Measurements from ENCODE around the gene PRKCE. TPM values are rescaled to one million over a fixed set of nuclear protein-coding genes. Genes with fewer than 3 reads are reported as not detected.

PRKCE gene
- total and polyA plus RNA-seq, 7 donors: 3.0 to 22.8 (median 16.1) TPM

DNA sequence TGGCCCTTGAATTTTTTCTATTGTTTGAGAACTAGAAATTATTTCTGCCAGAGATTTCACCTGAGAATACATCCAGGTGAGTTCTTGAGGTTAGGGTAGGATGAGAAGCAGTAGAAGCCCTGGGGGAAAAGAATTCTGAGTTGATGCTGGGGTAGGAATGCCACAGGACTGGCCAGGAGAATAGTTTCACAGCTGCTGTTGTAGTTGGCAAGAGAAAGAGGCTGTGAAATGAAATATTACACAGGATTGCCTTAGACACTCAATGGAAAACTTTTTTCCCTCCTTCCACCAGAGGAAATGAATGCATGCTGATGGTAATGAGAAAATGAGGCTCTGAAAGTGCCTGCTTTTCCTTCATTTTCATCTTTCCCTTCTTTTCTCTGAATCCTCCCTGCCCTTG, 54.6 kb downstream of the PRKCE start:
- H3K4me1 ChIP-seq: peaks cover 37% of the 10 kb centered on the region
- TF ChIP-seq, protein P1, sequence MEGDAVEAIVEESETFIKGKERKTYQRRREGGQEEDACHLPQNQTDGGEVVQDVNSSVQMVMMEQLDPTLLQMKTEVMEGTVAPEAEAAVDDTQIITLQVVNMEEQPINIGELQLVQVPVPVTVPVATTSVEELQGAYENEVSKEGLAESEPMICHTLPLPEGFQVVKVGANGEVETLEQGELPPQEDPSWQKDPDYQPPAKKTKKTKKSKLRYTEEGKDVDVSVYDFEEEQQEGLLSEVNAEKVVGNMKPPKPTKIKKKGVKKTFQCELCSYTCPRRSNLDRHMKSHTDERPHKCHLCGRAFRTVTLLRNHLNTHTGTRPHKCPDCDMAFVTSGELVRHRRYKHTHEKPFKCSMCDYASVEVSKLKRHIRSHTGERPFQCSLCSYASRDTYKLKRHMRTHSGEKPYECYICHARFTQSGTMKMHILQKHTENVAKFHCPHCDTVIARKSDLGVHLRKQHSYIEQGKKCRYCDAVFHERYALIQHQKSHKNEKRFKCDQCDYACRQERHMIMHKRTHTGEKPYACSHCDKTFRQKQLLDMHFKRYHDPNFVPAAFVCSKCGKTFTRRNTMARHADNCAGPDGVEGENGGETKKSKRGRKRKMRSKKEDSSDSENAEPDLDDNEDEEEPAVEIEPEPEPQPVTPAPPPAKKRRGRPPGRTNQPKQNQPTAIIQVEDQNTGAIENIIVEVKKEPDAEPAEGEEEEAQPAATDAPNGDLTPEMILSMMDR (IDR thresholded peaks at IDR 0.05): no peak
- peak overlapping the region; percentile 20 for H3K27ac ChIP-seq
- H3K9me3 ChIP-seq: no peaks in the 10 kb centered on the region
- no peak overlapping the region for H3K4me3 ChIP-seq
- DNase-seq (no peak), ATAC-seq (peak in 1 of 4 donors; percentile 21)
- H3K36me3 ChIP-seq (ENCODE audit: insufficient read depth in 1 of 2, low read depth in 1 of 2): no peaks in the 10 kb centered on the region
- intact Hi-C loops (cut with DNase I): loop anchor here (2.0 to 5.0 kb wide), 2 partner anchors 54 to 55 kb away; partner anchors contain the start of gene PRKCE (in 2 of the 2)
- H3K27me3 ChIP-seq (ENCODE audit: insufficient read depth in 3 of 3, low read length in 2 of 3): no peaks in the 10 kb centered on the region

DNA sequence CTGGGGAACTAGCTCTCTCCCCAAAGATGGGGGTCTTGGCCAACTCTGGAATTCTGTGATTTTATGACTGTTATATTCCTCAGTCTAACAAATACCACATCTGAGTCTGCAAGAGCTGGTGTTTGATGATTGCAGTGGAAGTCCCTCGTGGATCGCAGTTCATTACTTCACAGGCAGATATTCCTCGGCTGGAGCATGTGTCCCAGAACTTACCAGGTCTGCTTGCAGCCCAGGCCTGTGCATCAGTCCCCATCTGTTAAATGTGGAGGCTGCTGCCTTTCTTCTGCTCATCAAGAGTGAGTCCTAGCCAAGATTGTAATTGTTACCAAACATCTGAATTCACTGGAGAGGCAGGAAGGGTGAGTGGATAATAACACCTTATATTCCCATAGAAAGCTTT, 55.5 kb downstream of the PRKCE start:
- Histone ChIP-seq H3K4me1 (peaks cover 47% of the 10 kb centered on the region), H3K27me3 (ENCODE audit: insufficient read depth in 3 of 3, low read length in 2 of 3) (no peaks in the 10 kb centered on the region), H3K9me3 (no peaks in the 10 kb centered on the region), H3K36me3 (ENCODE audit: insufficient read depth in 1 of 2, low read depth in 1 of 2) (no peaks in the 10 kb centered on the region), H3K4me3 (no peak overlapping the region), H3K27ac (no peak overlapping the region)
- TF ChIP-seq, protein P1 (IDR thresholded peaks at IDR 0.05): no peak
- intact Hi-C loops (cut with DNase I): loop anchor here (2.0 to 5.0 kb wide), 2 partner anchors 55 to 56 kb away; partner anchors contain the start of gene PRKCE (in 2 of the 2)
- ATAC-seq (no peak), DNase-seq (no peak)
- 80 to 92% (median 83%) methylated on average over 3 of the region's 3 CpGs for WGBS, 3 donors

DNA sequence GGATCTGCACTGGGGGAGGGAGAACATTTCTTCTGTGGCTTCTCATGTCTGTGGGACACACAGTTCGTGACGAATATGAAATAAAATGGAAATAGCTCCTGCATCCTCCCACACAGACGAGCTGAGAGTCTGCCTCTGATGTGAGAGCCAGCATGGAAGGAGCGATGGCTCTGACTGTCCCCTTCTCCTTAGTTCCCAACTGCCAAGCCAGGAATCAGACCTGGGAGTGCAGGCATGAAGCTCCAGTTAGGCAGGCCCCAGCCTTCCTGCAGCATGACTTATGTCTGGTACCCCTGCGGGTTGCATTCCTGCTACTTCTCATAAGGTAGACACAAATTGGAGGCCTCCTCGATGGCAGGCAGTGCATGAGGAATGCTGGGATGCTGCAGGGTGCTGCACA, 56.2 kb downstream of the PRKCE start:
- H3K4me3 ChIP-seq: no peak overlapping the region
- H3K4me1 ChIP-seq: peaks cover 49% of the 10 kb centered on the region
- no peak overlapping the region for H3K27ac ChIP-seq
- no peaks in the 10 kb centered on the region for H3K27me3 ChIP-seq (ENCODE audit: insufficient read depth in 3 of 3, low read length in 2 of 3)
- DNase-seq (no peak), ATAC-seq (no peak)
- intact Hi-C loops (cut with DNase I): loop anchor here (2.0 to 5.0 kb wide), 3 partner anchors 23 to 57 kb away; partner anchors contain the start of gene PRKCE (in 2 of the 2)
- TF ChIP-seq, protein P1 (IDR thresholded peaks at IDR 0.05): no peak
- H3K9me3 ChIP-seq: no peaks in the 10 kb centered on the region
- 90 to 91% (median 90%) methylated on average over 6 of the region's 6 CpGs for WGBS, 3 donors
- H3K36me3 ChIP-seq (ENCODE audit: insufficient read depth in 1 of 2, low read depth in 1 of 2): no peaks in the 10 kb centered on the region

DNA sequence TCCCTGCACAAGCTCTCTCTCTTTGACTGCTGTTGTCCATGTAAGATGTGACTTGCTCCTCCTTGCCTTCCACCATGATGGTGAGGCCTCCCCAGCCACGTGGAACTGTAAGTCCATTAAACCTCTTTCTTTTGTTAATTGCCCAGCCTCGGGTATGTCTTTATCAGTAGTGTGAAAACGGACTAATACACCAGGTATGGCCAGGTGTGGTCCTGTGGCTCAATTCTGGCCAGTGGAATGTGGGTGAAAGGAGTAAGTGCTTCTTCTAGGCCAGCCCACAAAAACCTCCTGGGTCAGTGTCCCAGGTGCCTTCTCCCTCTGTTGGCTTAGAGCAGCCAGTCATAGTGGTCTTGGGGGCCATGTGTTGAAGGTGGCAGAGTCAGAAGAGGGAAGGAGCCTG, 57.0 kb downstream of the PRKCE start:
- H3K4me3 ChIP-seq: no peak overlapping the region
- TF ChIP-seq, protein P1 (IDR thresholded peaks at IDR 0.05): no peak
- no peak for ATAC-seq
- no peak for DNase-seq
- 84 to 98% (median 93%) methylated on average over 3 of the region's 3 CpGs for WGBS, 3 donors
- intact Hi-C loops (cut with DNase I): loop anchor here (2.0 to 5.0 kb wide), 2 partner anchors 24 to 56 kb away; partner anchors contain the start of gene PRKCE (in 1 of the 2)
- H3K27me3 ChIP-seq (ENCODE audit: insufficient read depth in 3 of 3, low read length in 2 of 3): no peaks in the 10 kb centered on the region
- H3K36me3 ChIP-seq (ENCODE audit: insufficient read depth in 1 of 2, low read depth in 1 of 2): no peaks in the 10 kb centered on the region
- no peaks in the 10 kb centered on the region for H3K9me3 ChIP-seq
- H3K27ac ChIP-seq: no peak overlapping the region
- H3K4me1 ChIP-seq: peaks cover 49% of the 10 kb centered on the region

DNA sequence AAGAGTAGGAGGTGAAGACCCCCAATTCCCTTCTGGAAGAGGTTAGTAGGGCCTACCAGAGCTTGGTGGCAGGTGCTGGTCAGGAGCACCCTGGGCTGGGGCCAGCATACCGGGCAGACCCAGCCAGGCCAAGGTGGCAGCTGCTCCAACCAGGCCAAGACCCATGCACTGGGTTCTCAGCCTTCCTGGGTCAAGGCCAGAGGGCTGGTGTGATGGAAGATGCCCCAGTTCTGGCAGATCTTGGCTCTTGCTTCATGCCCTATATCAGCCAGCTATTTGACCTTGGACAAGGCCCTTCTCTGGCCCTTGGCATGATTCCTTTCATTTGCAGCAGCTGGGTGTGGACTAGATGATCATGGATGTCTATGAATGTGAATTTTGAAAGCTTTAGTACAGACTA, 57.7 kb downstream of the PRKCE start:
- DNase-seq: peak; percentile 52 to 87
- WGBS, 3 donors: 33 to 36% (median 35%) methylated on average over 1 of the region's 1 CpG
- intact Hi-C loops (cut with DNase I): loop anchor here (2.0 to 5.0 kb wide), 2 partner anchors 24 to 57 kb away; partner anchors contain the start of gene PRKCE (in 1 of the 2)
- TF ChIP-seq, protein P1 (IDR thresholded peaks at IDR 0.05): no peak
- Histone ChIP-seq H3K27ac (peak overlapping the region; percentile 55), H3K9me3 (no peaks in the 10 kb centered on the region), H3K27me3 (ENCODE audit: insufficient read depth in 3 of 3, low read length in 2 of 3) (no peaks in the 10 kb centered on the region), H3K4me3 (no peak overlapping the region), H3K36me3 (ENCODE audit: insufficient read depth in 1 of 2, low read depth in 1 of 2) (no peaks in the 10 kb centered on the region), H3K4me1 (peaks cover 49% of the 10 kb centered on the region)
- ATAC-seq: peak; percentile 85 to 95 (median 94)

Measured in psoas muscle (tissue), 8 donors.